IPS DF 19.7 (cell line): ENCODE data around the gene RPS6KA2.
"Not testable (repeated sequence)": the region's sequence is repeated elsewhere in the genome, so short reads cannot be mapped to it uniquely, and the experiment has no call there.

Source experiments
- DNase-seq: peaks from one replicate; pipeline ENCODE4 v3.0.0-alpha.2; 2013; ENCODE audit warnings: low read depth, low spot score

RPS6KA2 gene

DNA sequence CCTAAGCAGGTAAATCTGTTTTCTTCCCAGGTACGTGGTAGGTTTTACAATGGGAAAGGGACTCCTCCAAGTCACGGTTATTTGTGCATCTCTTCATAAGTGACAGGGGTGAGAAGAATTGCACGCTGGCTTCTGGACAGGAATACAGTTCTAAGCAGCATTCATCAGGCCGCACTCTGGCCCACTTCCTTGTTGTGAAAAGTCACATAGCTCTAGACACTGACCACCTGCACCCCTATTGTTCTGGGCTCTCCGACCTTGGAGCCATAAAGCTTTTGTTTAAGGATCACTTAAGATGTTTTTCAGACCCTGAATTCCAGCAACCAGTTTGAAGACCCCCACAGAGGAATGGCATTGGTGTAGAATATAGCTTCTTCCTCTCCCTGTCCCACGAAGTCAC, 72.0 kb downstream of the RPS6KA2 start:
- DNase-seq, result no peak

DNA sequence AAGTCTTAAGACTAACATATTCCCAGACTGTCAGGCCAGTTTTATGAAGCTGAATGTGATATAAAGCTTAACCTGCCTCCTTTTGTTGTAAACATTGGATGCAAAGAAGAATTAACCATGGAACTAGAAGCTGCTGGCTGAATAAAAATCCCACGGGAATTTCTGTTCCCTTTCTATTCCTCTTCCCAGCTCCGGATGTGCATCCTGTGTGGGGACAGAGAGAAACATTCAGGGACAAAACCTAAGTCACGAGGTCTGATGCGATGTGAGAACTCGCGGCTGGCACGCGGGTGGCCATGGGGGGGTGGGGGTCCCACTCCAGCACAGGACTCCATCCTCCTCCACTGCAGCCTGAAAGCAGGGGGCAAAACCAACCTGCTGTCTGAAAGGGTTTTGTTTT, 72.7 kb downstream of the RPS6KA2 start:
- no peak for DNase-seq

DNA sequence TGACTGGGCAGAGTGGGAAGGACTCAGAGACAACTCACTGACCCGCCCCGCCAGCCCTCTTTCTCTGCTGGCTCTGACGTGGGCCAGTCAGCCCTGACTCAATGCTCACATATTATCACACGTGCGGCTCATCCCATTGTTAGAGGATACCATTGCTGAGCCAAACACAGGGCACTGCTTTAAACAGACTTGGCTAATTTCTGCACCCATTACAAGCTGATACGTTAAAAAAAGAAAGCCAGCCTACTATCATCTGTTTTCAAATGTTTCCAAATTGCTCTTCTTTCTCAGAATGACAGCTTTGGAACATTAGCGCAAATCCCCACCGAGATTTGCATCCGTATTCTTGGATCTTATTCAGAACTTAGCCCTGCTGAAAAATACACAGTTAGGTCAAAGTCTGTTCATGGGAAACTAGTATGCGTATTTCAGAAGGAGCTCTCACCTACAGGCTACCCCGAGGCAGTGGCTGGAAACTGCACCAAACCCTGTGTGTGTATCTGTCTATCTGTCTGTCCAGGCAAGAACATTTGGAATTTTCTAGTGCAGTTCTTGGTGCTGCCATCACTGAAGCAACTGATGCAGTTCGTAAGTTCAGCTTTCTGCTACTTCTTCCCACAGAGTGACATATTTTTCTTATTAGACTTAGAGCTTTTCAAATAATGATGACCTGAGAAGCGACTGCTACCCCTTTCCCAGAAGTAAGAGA, 73.3 kb downstream of the RPS6KA2 start:
- no peak for DNase-seq

DNA sequence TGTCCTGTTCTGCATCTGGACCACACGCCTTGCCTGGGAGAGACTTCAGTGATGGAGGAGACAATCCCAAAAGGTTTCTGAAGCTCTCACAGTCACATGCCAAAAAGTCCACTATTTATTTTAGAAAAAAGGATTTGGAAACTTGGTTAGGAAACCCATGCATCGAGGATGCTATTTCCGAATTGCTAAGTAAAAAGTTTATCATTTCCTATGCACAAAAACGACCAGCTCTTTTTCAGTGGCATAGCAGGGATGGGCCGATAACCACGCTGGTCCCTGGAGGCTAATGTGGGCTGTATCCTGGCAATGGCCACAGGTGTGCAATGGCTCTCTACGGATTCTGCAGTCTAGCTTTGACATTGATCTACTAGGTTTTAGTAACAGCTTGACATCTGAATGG, 74.5 kb downstream of the RPS6KA2 start:
- DNase-seq, result no peak

DNA sequence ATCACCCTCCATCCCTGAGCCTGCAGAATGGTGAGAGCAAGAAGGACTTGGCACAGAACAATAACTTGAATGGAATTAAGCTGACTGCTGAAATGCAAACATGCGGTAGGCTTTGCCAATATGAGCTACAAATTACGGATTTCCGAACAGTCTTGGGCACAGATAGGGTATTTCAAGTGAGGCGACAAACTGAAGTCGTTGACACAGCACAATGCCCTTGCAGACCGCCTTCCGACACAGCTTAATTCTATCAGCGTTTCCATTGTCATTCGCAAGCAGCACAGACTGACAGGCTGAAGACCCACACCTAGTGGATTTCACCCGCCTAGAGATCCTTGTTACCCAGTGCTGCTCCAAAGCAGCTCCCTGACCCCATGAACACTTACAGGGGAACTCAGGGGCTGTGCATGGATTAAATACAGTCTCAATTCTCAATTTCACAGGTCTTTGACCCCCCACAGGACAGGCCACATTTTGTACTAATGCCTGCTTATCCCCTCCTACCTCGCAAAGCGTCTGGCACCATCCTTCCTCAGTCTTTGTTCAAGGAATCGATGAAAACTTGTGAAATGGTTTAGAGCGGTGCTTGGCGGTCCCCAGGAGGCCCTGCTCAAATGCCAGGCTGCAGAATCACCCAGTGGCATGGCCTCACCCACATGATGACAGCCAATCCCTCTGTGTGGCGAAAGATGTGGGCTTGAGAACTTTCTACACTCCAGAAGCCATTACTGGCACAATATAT, 75.1 kb downstream of the RPS6KA2 start:
- DNase-seq, result peak; percentile 59

DNA sequence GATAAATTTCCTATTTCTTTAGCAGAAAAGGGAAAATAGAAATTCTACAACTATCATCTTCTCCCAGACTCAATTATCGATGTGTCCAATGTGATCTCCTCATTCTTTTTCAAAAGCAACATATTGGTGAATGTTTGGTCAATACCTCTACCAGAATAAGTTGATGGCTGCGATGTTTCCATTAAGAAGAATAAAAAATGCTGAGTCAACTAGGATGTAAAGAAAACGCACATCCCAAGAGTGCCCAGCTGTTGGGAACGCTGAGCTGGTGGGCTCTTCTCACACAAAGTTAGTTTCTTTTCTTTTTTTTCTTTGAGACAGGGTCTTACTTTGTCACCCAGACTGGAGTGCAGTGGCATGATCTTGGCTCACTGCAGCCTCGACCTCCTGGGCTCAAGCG, 80.4 kb downstream of the RPS6KA2 start:
- DNase-seq, result no peak

DNA sequence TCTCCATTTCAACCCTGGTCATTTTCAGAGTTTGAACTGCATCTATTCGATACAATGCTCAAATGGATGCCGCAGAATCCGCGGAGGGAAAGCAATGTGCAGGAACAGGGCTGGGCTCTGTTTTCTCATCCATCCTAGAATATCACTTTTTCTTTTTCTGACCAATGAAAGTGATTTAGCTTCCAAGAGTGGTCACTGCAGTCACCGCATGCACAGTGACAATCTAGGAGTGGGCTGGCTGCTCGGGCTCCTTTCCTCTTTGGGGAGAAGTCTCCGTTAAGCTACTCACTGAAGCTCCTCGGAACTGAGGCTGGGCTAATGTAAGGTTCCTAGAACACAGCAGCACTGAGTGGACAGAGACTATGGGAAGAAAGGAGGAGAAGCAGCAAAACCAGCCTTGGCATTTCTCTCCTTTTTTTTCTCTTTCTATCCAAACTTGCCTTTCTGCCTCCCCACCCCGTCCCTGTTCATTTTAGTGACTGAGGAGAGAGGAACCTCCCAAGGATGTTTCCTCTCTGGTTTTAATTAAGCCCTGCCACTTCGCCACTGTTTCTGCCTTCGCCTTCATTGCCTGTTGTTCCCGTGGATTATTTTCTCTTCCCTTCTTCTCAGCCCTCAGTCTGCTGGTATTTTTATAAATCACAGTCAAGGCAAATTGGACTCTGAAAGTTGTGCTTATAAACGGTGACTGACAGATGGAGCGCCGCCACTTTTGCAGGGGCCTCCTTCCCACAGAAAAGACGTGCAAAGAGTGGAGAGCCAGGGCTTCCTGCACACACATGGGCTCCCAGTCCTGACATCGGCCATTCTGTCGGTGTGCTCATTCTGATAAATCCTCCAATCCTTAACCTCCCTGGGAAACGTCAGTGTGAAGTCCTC, 81.7 kb downstream of the RPS6KA2 start:
- no peak for DNase-seq

DNA sequence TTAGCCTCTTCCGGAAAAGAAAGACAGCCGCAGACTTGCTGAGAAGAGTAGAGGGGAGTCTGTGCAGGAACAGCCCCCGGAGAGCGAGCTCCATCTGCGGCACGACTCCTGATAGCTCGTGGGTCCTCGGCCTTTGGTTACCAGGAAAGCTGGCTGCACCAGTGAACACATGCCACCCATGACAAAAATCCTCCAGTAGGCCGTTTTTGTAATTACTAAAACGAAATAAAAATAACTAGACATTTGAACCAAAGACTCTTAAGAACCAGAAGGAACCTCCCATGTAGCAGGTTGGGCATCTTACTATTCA, 82.8 kb downstream of the RPS6KA2 start:
- no peak for DNase-seq

DNA sequence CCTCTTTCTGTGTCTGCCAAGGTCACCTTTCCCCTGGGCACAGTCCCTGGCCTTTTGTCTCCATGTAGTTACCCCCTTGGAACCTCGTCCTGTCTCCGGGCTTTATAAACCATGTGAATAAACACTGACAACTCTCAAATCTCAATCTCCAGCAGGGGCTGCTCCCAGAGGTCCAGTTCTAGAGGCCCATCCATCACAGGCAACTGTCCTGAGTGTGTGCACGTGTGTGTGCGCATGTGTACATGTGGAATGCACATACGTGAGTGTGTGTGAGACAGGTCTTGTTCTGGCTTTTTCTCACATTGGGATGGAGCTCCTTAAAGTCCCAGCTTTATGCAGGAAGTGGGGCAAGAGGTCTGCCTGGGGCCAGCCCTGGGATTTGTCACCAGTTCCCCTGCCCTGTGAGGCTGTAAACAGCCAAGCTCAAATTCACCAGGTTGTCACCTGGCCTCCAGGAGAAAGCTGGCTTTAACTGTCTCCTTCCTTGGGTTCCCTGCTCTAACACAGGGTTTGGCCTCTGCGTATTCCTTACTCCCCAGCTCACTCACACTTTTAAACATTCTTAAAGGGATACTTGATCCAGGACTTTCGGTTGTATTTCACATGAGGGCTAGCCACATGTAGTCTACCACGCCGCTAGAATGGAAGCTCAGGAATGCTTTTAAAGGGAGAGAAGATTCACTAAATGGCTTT, 83.3 kb downstream of the RPS6KA2 start:
- DNase-seq, result no peak

DNA sequence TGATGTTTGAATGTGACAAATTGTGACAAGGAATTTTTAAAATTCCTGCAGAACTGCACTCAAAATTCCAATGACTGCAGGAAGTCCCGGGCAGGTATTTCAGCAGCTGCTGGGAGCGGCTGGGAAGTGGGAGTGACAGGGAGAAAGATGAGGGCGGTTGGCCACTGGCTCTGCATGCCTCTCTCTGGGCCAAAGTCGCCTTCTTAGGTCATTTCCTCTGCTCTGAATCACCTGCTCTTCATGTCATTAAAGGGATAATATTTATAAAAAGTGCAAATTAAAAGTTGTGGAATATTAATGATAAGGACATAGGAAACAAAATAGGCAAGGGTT, 84.5 kb downstream of the RPS6KA2 start:
- DNase-seq, result peak; percentile 35

DNA sequence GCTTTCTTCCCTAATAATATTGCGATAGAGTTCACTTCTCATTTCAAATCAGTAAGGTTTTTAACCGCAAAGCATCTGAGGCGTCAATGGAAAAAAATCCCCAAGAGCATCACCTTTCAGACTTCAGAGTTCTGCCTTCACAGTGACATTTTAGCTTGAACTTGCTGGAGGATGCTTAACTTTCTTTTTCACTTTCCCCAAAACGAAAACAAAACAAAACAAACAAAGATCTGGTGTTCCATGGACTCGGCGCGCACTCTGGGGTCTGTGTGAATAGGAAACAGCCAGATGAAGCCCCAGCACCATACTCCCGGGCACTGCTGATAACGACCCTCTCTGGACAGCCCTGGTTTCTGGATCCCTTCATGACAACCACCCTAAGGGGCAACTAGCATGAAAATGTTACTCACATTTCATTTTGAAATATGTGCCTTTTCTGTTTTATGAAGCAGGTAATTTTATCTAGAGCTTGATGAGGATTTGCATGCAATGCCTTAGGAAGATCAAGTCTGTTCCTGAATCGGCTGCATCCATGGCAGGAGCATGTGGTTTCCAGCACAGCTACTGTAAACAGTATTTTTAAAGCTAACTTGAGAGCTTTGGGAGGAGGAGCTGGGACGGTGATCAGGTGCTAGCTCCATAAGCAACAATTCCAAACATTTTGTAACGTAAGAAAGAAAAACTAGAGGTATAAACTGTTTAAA, 85.0 kb downstream of the RPS6KA2 start:
- no peak for DNase-seq

DNA sequence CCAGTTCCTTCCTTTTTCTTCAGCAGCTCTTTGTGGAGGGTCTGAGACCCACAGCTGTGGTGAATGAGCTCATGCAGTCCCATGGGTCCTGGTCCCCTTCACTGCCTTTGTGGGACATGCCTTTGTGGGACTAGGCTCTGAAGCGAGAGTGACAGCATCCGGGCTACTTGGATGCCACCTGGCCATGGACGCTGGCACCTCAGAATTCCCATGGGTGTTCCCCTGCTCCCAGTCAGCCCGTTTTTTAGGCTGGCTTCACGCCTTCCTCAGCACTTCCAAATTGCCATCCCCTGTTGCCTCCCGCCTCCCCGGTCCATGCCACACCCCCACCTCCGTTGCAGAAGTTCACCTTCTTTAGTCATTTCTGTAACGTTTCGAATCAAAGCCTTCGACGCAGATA, 85.7 kb downstream of the RPS6KA2 start:
- DNase-seq, result no peak

DNA sequence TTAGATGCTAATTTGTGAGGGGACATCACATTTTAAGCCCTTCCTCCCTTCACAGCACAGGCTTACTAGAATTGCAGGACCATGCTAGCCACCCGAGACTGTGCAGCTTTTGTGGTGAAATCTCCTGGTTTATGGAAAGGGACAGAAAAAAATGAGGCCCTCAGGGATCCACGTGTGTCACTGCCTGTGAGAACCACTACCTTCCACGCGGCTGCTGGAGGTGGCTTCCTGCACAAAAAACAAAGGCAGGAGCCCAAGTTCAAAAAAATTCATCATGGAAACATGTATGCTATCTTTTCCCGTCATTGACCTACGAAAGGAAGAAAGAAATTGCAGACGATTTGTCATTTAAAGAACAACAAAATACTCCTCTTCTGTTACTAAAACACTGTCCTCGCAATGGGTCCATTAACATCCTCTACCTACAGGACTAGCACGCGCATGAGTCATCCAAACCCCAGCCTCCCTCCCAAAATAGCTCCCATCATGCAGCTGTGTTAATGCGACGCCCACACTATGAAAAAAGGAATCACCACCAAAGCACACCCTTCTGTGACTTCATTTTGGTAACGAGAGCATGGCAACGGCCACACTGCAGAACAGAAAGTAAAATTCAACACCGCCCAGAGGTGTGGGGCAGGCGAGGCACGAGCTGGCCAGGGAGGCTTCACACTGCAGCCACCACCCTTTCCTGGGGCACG, 86.3 kb downstream of the RPS6KA2 start:
- DNase-seq, result no peak

DNA sequence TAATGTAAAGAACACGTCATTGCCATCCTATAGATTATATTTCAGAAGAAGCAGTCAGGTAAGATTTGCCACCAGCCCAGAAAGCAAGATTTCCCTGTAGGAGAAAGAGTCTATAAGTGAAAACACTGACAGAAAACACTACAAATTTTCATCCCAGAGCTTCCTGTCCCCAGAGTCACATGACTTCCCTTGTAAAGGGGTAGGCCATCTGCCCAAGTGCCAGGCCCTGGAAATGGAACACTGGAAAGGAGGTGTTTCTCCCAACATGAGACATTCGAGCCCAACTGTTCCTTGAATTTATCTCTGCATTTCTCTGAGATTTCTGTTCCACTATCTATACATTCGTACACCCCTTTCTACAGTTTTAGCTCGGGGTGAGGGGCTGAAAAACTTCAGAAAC, 87.5 kb downstream of the RPS6KA2 start:
- no peak for DNase-seq

DNA sequence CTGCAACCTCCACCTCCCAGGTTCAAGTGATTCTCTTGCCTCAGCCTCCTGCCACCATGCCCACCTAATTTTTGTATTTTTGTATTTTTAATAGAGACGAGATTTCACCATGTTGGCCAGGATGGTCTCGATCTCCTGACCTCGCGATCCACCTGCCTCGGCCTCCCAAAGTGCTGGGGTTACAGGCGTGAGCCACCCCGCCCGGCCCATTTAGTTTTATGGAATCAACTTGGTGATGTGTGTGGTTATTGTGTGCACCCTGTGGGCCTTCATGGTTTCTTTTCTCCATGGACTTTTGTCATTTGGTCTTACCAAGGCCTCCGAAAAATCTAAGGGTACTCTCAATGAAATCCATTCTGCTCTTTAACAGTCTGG, 88.1 kb downstream of the RPS6KA2 start:
- not testable (repeated sequence) for DNase-seq

DNA sequence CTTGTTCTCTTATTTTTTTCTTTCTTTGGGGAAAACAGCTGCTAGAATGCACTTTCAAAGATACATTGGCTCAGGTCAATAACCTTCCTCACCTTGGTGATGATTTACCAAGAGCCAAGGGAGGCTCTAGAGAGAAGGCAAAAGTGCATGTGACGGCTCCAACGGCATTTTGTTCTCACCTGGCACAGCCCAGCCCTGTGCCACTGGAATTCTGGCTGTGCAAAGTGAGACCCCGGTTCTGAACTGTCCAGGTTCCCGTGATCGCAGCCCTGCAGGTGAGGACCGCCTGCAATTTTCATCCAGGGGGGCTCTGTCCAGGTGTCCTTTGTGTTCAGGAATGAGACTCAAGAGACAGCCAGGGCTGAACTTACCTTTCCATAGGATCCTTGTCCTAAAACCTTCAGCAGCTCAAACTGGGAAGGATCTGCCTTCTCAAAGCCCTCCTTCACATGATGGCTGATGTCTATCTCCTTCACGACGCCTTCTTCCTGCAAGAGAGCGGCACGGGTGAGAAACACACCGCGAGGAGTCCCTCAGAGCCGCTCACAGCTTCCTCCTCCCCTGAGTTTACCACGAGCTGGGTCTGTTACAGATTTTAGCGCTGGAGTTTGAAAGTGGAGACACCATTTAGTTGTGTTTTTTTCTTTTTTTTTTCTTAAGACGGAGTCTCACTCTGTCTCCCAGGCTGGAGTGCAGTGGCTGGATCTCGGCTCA, 88.6 kb downstream of the RPS6KA2 start:
- DNase-seq, result no peak

DNA sequence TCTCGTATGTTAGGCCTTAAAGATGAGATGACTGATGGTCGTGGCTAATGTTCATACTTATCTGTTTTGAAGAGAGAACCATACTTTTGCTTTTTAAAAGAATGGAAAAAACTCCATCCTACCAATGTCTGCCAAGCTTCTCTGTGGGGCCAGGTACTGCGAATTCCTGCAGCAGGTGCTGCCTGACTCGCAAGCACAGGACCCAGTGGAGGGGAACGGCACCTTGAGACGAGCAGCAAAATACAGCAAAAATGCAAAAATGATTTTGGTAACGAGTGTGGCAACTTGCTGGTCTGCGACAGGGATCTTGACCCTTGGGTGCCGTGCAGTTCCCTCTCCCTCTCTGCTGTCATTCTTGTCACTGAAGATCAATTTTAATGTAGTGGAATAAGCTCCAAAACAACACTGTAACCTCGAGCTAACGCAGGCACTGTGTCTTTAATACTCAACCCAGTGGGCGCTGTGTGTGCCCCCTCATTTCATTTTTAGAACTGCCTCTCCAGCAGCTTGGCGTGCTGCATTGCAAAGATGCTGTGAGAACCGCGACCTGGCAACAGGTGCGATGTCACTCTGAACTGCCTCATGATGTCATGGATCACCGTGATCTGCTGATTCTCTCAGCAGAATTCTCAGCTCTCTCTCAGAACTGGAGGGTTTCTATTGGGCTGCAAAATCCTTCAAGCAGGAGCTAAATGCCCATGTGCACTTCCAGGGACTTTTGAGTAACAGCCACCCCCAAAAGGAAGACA, 92.2 kb downstream of the RPS6KA2 start:
- DNase-seq, result no peak

DNA sequence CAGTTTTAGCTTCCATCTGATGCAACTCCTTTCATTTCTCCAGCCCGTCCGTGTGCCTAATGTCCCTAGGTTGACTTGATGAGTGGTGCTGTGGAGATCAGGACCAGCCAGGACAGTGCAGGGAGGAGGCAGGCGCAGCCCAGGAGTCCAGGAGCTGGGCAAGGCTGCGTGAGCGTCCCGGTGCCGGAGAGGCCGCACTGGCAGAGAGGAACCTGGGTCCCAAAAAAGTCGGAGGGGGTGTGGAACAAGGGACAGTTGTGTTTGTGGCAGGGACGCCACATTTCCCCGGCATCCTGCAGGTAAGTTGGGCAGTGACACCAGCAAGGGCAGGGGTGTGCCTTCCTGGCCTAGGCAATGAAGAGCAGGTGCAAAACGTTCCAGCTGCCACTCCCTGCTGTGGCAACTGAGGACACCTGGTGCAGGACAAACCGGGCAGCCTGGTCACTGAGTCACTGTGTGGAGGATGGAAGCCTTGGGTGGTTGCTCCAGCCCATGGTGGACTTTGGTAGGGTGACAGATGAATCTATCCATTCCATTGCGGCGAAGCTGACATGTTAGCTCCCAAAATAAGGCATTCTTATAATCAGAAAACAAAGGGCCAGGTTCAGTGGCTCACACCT, 93.7 kb downstream of the RPS6KA2 start:
- DNase-seq, result no peak

DNA sequence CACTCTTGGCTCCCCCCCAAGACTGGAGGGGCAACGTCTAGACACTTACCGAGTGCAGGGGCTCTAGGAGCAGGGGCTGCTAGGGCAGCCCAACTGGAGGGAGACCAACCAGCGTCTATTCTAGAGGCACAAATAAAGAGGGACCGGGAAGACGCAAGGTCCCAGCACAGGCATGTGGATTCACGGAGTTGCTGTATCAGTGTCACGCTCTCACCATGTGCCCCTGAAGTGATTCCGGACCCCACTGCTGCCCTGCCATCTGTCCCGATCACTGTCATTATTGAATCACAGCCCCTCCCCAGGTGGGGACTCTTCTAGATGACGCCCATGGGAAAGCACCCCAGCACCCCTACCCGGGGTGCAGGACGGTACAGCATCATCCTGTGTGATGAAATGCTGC, 94.7 kb downstream of the RPS6KA2 start:
- no peak for DNase-seq
